ENCODE data around the gene ARHGEF4.

DNA sequence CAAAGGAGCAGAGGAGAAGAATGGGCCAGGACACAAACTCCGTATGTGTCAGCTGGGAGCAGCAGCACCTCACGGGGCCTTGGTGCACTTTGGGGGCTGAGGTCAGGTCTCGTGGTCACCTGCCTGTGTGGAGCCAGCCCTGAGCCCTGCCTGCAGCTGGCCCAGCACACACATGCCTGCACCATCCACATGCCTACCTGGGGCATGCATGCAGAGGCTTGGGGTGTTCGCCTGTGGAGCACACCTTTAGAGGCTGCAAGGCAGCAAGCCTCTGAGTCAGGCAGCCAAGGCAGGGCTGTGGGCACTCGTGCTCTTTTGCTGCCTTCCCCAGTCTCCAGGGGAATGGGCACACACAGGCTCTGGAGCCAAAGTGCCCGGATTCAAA lies 36.0 kb downstream of the ARHGEF4 start:
- no peak for TF ChIP-seq CTCF (IDR thresholded peaks at IDR 0.05)
- TF ChIP-seq, protein P1, sequence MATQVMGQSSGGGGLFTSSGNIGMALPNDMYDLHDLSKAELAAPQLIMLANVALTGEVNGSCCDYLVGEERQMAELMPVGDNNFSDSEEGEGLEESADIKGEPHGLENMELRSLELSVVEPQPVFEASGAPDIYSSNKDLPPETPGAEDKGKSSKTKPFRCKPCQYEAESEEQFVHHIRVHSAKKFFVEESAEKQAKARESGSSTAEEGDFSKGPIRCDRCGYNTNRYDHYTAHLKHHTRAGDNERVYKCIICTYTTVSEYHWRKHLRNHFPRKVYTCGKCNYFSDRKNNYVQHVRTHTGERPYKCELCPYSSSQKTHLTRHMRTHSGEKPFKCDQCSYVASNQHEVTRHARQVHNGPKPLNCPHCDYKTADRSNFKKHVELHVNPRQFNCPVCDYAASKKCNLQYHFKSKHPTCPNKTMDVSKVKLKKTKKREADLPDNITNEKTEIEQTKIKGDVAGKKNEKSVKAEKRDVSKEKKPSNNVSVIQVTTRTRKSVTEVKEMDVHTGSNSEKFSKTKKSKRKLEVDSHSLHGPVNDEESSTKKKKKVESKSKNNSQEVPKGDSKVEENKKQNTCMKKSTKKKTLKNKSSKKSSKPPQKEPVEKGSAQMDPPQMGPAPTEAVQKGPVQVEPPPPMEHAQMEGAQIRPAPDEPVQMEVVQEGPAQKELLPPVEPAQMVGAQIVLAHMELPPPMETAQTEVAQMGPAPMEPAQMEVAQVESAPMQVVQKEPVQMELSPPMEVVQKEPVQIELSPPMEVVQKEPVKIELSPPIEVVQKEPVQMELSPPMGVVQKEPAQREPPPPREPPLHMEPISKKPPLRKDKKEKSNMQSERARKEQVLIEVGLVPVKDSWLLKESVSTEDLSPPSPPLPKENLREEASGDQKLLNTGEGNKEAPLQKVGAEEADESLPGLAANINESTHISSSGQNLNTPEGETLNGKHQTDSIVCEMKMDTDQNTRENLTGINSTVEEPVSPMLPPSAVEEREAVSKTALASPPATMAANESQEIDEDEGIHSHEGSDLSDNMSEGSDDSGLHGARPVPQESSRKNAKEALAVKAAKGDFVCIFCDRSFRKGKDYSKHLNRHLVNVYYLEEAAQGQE (IDR thresholded peaks at IDR 0.05; ENCODE audit: insufficient read depth in 1 of 2, low read depth in 2 of 2, low read length in 1 of 2), result no peak
